ENCODE measurements around the gene TOR1A.
"Not testable (repeated sequence)": the region's sequence is repeated elsewhere in the genome, so short reads cannot be mapped to it uniquely, and the experiment has no call there.

GRCh38 chr9:129776096-129776495, 47.8 kb downstream of the TOR1A start:
- not testable (repeated sequence) for TF ChIP-seq POLR2A, CTCF (IDR thresholded peaks at IDR 0.05)
